Hepatocyte (in vitro differentiated cells): ENCODE measurements around the gene LMOD3.

Source experiments
- EZH2 ChIP-seq: fragments of 200-600 bp; sonication (generic); IDR thresholded peaks from 2 replicates; pipeline ENCODE4 v1.6.1; 2016; ENCODE audit warnings: antibody characterized with exemption, mild to moderate bottlenecking, borderline replicate concordance
- EZH2phosphoT487 ChIP-seq: fragments of 200-600 bp; sonication (generic); IDR thresholded peaks from one replicate; pipeline ENCODE4 v1.6.1; 2018; ENCODE audit warnings: antibody characterized with exemption, mild to moderate bottlenecking, low read depth, moderate library complexity; ENCODE audit not compliant: unreplicated experiment, severe bottlenecking
- TF ChIP-seq, protein P1 (sequence below): fragments of 200-600 bp; sonication (generic); IDR thresholded peaks from 2 replicates; pipeline ENCODE4 v1.5.1; 2016; ENCODE audit warnings: antibody characterized with exemption, mild to moderate bottlenecking; ENCODE audit not compliant: poor library complexity

- TF ChIP-seq, protein P1, sequence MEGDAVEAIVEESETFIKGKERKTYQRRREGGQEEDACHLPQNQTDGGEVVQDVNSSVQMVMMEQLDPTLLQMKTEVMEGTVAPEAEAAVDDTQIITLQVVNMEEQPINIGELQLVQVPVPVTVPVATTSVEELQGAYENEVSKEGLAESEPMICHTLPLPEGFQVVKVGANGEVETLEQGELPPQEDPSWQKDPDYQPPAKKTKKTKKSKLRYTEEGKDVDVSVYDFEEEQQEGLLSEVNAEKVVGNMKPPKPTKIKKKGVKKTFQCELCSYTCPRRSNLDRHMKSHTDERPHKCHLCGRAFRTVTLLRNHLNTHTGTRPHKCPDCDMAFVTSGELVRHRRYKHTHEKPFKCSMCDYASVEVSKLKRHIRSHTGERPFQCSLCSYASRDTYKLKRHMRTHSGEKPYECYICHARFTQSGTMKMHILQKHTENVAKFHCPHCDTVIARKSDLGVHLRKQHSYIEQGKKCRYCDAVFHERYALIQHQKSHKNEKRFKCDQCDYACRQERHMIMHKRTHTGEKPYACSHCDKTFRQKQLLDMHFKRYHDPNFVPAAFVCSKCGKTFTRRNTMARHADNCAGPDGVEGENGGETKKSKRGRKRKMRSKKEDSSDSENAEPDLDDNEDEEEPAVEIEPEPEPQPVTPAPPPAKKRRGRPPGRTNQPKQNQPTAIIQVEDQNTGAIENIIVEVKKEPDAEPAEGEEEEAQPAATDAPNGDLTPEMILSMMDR = no peak
- TF ChIP-seq EZH2phosphoT487 = no peak
- TF ChIP-seq EZH2 = no peak
Observed at GRCh38 chr3:69072928-69073327, 49.5 kb downstream of the LMOD3 start.
